ENCODE results near the gene MRPL14.

Gene MRPL14

GRCh38 chr6:44152533-44152932 is 25.3 kb upstream of the MRPL14 start:
- Histone ChIP-seq H3K14ac (ENCODE audit: low read length in 2 of 2) (no peak overlapping the region), H2BK5ac (ENCODE audit: low read depth, low read length, poor library complexity, severe bottlenecking) (no peak overlapping the region), H3K4me1 (ENCODE audit: control insufficient read depth, insufficient read depth, low read depth, low read length) (no peaks in the 10 kb centered on the region), H3K9me3 (ENCODE audit: control insufficient read depth, low read length) (no peaks in the 10 kb centered on the region), H3K18ac (ENCODE audit: low read depth in 1 of 2, low read length in 2 of 2) (no peak overlapping the region), H2BK15ac (ENCODE audit: low read depth, poor library complexity, severe bottlenecking) (no peak overlapping the region), H4K8ac (ENCODE audit: low read length) (no peak overlapping the region), H3K27me3 (ENCODE audit: control insufficient read depth in 1 of 2, insufficient read depth in 1 of 2, low read length in 2 of 2) (no peaks in the 10 kb centered on the region), H2AK5ac (ENCODE audit: low read length, severe bottlenecking) (no peak overlapping the region), H3K4ac (ENCODE audit: low read depth in 1 of 2, low read length in 2 of 2) (no peak overlapping the region), H2BK12ac (ENCODE audit: low read length in 2 of 2) (no peak overlapping the region), H3K4me3 (ENCODE audit: insufficient read depth in 1 of 2, low read depth in 1 of 2, low read length in 2 of 2) (no peak overlapping the region), H4K91ac (ENCODE audit: low read length) (no peak overlapping the region), H2BK120ac (ENCODE audit: low read depth, low read length) (no peak overlapping the region), H3K4me2 (ENCODE audit: low read length, poor library complexity, severe bottlenecking) (no peak overlapping the region), H3K9ac (ENCODE audit: low read length) (no peak overlapping the region), H3K79me1 (replicated peaks; ENCODE audit: low read length, poor library complexity, severe bottlenecking) (peaks cover 2% of the 10 kb centered on the region), H2AFZ (ENCODE audit: low read depth, low read length) (no peak overlapping the region), H3K27ac (ENCODE audit: low read length, poor library complexity, severe bottlenecking) (no peak overlapping the region), H3K23ac (ENCODE audit: low read length in 2 of 2) (no peak overlapping the region), H3K36me3 (ENCODE audit: control insufficient read depth in 1 of 2, insufficient read depth in 2 of 2, low read depth in 1 of 2, low read length in 2 of 2) (peaks cover 49 to 75% of the 10 kb centered on the region in 2 experiments)
- DNase-seq = no peak
- WGBS = 95% methylated on average over 12 of the region's 19 CpGs

- no peak overlapping the region for H3K4me3 ChIP-seq (ENCODE audit: insufficient read depth in 1 of 2, low read depth in 1 of 2, low read length in 2 of 2)
- no peak overlapping the region for H2BK120ac ChIP-seq (ENCODE audit: low read depth, low read length)
- H4K8ac ChIP-seq (ENCODE audit: low read length) = no peak overlapping the region
- 57% methylated on average over 8 of the region's 8 CpGs for WGBS
- no peak overlapping the region for H3K14ac ChIP-seq (ENCODE audit: low read length in 2 of 2)
- no peak overlapping the region for H3K9ac ChIP-seq (ENCODE audit: low read length)
- H2BK15ac ChIP-seq (ENCODE audit: low read depth, poor library complexity, severe bottlenecking) = no peak overlapping the region
- no peak overlapping the region for H3K18ac ChIP-seq (ENCODE audit: low read depth in 1 of 2, low read length in 2 of 2)
- peaks cover 4% of the 10 kb centered on the region for H3K79me1 ChIP-seq (replicated peaks; ENCODE audit: low read length, poor library complexity, severe bottlenecking)
- H2BK12ac ChIP-seq (ENCODE audit: low read length in 2 of 2) = no peak overlapping the region
- H2BK5ac ChIP-seq (ENCODE audit: low read depth, low read length, poor library complexity, severe bottlenecking) = no peak overlapping the region
- H3K27ac ChIP-seq (ENCODE audit: low read length, poor library complexity, severe bottlenecking) = no peak overlapping the region
- no peak for DNase-seq
- H3K27me3 ChIP-seq (ENCODE audit: control insufficient read depth in 1 of 2, insufficient read depth in 1 of 2, low read length in 2 of 2) = no peaks in the 10 kb centered on the region
- no peak overlapping the region for H3K4me2 ChIP-seq (ENCODE audit: low read length, poor library complexity, severe bottlenecking)
- H3K36me3 ChIP-seq (ENCODE audit: control insufficient read depth in 1 of 2, insufficient read depth in 2 of 2, low read depth in 1 of 2, low read length in 2 of 2) = peaks cover 54 to 80% of the 10 kb centered on the region in 2 experiments
- H2AK5ac ChIP-seq (ENCODE audit: low read length, severe bottlenecking) = no peak overlapping the region
- H3K4me1 ChIP-seq (ENCODE audit: control insufficient read depth, insufficient read depth, low read depth, low read length) = no peaks in the 10 kb centered on the region
- H3K23ac ChIP-seq (ENCODE audit: low read length in 2 of 2) = no peak overlapping the region
- no peak overlapping the region for H4K91ac ChIP-seq (ENCODE audit: low read length)
- no peak overlapping the region for H2AFZ ChIP-seq (ENCODE audit: low read depth, low read length)
- no peak overlapping the region for H3K4ac ChIP-seq (ENCODE audit: low read depth in 1 of 2, low read length in 2 of 2)
- H3K9me3 ChIP-seq (ENCODE audit: control insufficient read depth, low read length) = no peaks in the 10 kb centered on the region
Measured at GRCh38 chr6:44152109-44152461, 24.8 kb upstream of the MRPL14 start.

- H3K27me3 ChIP-seq (ENCODE audit: control insufficient read depth in 1 of 2, insufficient read depth in 1 of 2, low read length in 2 of 2) = no peaks in the 10 kb centered on the region
- H3K9ac ChIP-seq (ENCODE audit: low read length) = no peak overlapping the region
- H3K4me3 ChIP-seq (ENCODE audit: insufficient read depth in 1 of 2, low read depth in 1 of 2, low read length in 2 of 2) = no peak overlapping the region
- no peak overlapping the region for H2AK5ac ChIP-seq (ENCODE audit: low read length, severe bottlenecking)
- peaks cover 5% of the 10 kb centered on the region for H3K79me1 ChIP-seq (replicated peaks; ENCODE audit: low read length, poor library complexity, severe bottlenecking)
- H3K4ac ChIP-seq (ENCODE audit: low read depth in 1 of 2, low read length in 2 of 2) = no peak overlapping the region
- H2BK15ac ChIP-seq (ENCODE audit: low read depth, poor library complexity, severe bottlenecking) = no peak overlapping the region
- no peak overlapping the region for H2BK12ac ChIP-seq (ENCODE audit: low read length in 2 of 2)
- H3K14ac ChIP-seq (ENCODE audit: low read length in 2 of 2) = no peak overlapping the region
- WGBS = 24% methylated on average over 31 of the region's 31 CpGs
- H3K27ac ChIP-seq (ENCODE audit: low read length, poor library complexity, severe bottlenecking) = no peak overlapping the region
- H3K18ac ChIP-seq (ENCODE audit: low read depth in 1 of 2, low read length in 2 of 2) = no peak overlapping the region
- peaks cover 59 to 82% of the 10 kb centered on the region in 2 experiments for H3K36me3 ChIP-seq (ENCODE audit: control insufficient read depth in 1 of 2, insufficient read depth in 2 of 2, low read depth in 1 of 2, low read length in 2 of 2)
- H2BK5ac ChIP-seq (ENCODE audit: low read depth, low read length, poor library complexity, severe bottlenecking) = no peak overlapping the region
- DNase-seq = peak; percentile 64
- H2AFZ ChIP-seq (ENCODE audit: low read depth, low read length) = no peak overlapping the region
- no peak overlapping the region for H4K91ac ChIP-seq (ENCODE audit: low read length)
- no peaks in the 10 kb centered on the region for H3K4me1 ChIP-seq (ENCODE audit: control insufficient read depth, insufficient read depth, low read depth, low read length)
- no peak overlapping the region for H2BK120ac ChIP-seq (ENCODE audit: low read depth, low read length)
- no peak overlapping the region for H3K4me2 ChIP-seq (ENCODE audit: low read length, poor library complexity, severe bottlenecking)
- H3K9me3 ChIP-seq (ENCODE audit: control insufficient read depth, low read length) = no peaks in the 10 kb centered on the region
- H4K8ac ChIP-seq (ENCODE audit: low read length) = peak overlapping the region; percentile 45
- no peak overlapping the region for H3K23ac ChIP-seq (ENCODE audit: low read length in 2 of 2)
Measured at GRCh38 chr6:44151348-44152108, 24.3 kb upstream of the MRPL14 start.

GRCh38 chr6:44150317-44150917 is 23.2 kb upstream of the MRPL14 start:
- Histone ChIP-seq H3K14ac (ENCODE audit: low read length in 2 of 2) (no peak overlapping the region), H2AK5ac (ENCODE audit: low read length, severe bottlenecking) (no peak overlapping the region), H3K9ac (ENCODE audit: low read length) (no peak overlapping the region), H3K27ac (ENCODE audit: low read length, poor library complexity, severe bottlenecking) (no peak overlapping the region), H3K36me3 (ENCODE audit: control insufficient read depth in 1 of 2, insufficient read depth in 2 of 2, low read depth in 1 of 2, low read length in 2 of 2) (peaks cover 69 to 87% of the 10 kb centered on the region in 2 experiments), H4K8ac (ENCODE audit: low read length) (no peak overlapping the region), H3K23ac (ENCODE audit: low read length in 2 of 2) (no peak overlapping the region), H2BK12ac (ENCODE audit: low read length in 2 of 2) (no peak overlapping the region), H3K4me3 (ENCODE audit: insufficient read depth in 1 of 2, low read depth in 1 of 2, low read length in 2 of 2) (no peak overlapping the region), H3K4ac (ENCODE audit: low read depth in 1 of 2, low read length in 2 of 2) (no peak overlapping the region), H3K79me1 (replicated peaks; ENCODE audit: low read length, poor library complexity, severe bottlenecking) (peaks cover 5% of the 10 kb centered on the region), H3K4me1 (ENCODE audit: control insufficient read depth, insufficient read depth, low read depth, low read length) (no peaks in the 10 kb centered on the region), H2AFZ (ENCODE audit: low read depth, low read length) (no peak overlapping the region), H4K91ac (ENCODE audit: low read length) (no peak overlapping the region), H2BK5ac (ENCODE audit: low read depth, low read length, poor library complexity, severe bottlenecking) (no peak overlapping the region), H3K27me3 (ENCODE audit: control insufficient read depth in 1 of 2, insufficient read depth in 1 of 2, low read length in 2 of 2) (no peaks in the 10 kb centered on the region), H3K4me2 (ENCODE audit: low read length, poor library complexity, severe bottlenecking) (no peak overlapping the region), H2BK120ac (ENCODE audit: low read depth, low read length) (no peak overlapping the region), H3K18ac (ENCODE audit: low read depth in 1 of 2, low read length in 2 of 2) (no peak overlapping the region), H3K9me3 (ENCODE audit: control insufficient read depth, low read length) (no peaks in the 10 kb centered on the region), H2BK15ac (ENCODE audit: low read depth, poor library complexity, severe bottlenecking) (no peak overlapping the region)
- 86% methylated on average over 3 of the region's 3 CpGs for WGBS
- DNase-seq = no peak
